AG09319 (cell line): ENCODE data around the gene NPIPA7.
"Not testable (repeated sequence)": the region's sequence is repeated elsewhere in the genome, so short reads cannot be mapped to it uniquely, and the experiment has no call there.

Experiments
- DNase-seq: peaks from one replicate; pipeline ENCODE4 v3.0.0-alpha.2; 2010; ENCODE audit warnings: low read depth; ENCODE audit errors: extremely low read depth

NPIPA7 gene

DNA sequence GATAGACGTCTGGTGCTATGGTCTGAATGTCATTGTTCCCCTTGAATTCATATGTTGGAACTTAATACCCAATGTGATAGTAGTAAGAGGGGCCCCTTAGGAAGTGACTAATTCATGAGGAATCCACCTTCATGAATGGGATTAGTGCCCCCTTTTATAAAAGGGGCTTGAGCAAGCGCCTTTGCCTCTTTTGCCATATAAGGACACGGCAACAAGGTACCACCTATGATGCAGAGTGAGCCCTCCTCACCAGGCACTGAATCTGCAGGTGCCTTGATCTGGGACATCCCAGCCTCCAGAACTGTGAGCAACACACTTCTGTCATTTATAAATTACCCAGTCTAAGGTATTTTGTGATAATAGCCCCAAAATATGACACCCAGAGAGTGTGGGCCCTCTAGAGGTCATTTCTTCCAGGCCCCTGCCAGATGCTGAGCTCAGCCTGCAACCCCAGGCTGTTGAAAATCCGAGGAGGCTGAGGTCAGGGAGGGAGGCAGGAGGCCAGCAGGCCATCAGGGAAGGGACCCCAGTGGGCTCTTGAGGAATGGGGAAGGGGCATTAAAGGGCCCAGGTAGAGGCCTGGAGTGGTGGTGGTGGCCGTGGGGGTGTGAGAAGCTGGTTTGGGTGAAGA lies 39.1 kb downstream of the NPIPA7 start:
- DNase-seq = not testable (repeated sequence)

DNA sequence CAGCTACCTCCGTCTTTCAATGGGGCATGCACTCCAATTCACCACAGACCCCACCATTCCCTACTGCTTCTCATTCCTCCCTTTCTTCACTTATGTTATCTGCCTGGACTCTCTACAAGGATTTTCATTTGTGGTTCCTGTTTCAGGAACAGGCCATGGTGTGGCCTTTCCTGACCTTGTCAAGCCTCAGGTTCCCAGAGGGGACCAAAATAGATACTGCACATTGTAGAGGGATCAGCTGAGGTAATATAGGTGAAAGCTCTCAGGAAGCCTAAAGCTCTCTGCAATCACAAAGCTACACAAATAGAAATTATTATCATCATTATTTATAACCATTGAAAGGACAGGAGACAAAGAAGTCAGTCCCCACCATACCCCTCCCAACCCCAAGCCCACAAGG lies 41.6 kb downstream of the NPIPA7 start:
- not testable (repeated sequence) for DNase-seq

DNA sequence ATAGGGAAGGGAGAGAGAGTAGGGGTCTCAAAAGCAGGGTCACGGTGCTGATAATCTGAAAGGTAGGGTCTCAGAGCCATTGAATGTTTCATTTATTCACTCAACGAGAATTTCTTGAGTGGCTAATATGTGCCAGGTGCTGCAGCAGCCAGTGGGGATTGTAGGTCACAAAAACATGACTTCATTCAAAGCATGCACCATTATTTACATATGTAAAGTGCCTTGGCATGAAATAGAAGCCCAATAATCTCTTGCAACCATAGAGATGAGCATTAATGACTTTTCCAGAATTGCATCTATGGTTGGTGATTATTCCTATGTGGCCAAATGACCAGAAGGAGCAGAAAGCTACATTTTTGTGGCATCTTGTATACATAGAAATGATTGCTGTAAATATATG lies 46.2 kb downstream of the NPIPA7 start:
- DNase-seq = not testable (repeated sequence)

DNA sequence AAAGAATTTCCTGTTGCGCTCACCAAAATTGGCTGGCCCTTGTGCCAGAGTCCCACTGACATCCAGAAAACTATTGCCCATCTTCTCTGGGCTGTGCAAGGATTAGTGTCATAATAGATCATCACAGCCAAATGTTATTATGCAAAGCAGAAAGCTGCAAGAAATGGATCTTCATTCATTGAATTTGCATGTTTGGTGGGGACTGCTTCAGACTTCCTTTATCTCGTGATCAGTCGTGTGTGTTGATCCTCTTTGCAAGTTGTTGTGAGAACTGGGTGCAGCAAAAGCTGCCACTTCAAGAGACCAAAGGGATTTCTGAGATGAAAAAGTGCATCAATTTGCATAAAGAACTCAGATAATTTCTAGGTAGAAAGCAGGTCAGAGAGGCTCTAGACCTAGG lies 52.2 kb downstream of the NPIPA7 start:
- DNase-seq = not testable (repeated sequence)

DNA sequence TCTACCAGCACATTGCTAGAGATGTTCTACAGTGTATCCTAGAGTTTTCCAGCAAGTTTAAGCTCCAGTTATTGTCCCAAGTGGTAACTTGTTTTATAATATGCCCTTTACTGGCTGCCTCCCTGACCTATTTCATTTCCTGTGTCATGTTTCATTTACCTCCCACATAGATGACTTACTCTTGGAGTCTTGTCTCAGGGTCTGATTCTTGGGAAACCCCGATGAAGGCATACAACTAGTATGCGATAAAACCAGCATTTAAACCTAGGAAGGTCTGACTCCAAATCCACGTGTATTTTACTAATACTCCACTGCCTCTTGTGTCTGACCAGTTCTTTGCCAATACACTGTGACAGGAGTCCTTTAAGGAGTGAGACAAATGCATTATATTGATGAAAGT lies 55.8 kb downstream of the NPIPA7 start:
- DNase-seq = not testable (repeated sequence)

DNA sequence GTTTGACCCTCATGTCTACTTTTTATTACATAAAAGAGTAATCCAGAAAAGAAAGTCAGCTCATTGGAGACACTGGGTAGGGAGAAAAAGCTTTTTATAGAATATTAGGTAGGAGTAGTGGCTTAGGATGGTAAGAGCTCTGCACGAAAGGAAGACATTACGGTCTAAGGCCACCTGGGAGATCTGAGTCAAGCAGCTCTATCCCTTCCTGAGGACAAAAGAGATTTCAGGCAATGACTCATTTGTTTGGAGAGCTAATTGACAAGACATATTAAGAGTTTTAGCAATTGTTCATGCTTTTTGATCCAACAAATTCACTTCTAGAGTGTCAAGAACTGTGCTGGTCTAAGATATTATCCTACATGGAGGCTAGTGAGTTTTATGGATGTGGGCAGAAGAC lies 62.5 kb downstream of the NPIPA7 start:
- not testable (repeated sequence) for DNase-seq
